HG03060 (cell line): Measurements from ENCODE around the gene C5orf63.
"Not testable (repeated sequence)": the region's sequence is repeated elsewhere in the genome, so short reads cannot be mapped to it uniquely, and the experiment has no call there.

Experiments
- ATAC-seq: cut with Tn5 transposase; IDR thresholded peaks from one replicate; pipeline ENCODE4 v1.9.1; 2021; ENCODE audit warnings: low read depth, moderate number of reproducible peaks; ENCODE audit not compliant: unreplicated experiment

Gene C5orf63

DNA sequence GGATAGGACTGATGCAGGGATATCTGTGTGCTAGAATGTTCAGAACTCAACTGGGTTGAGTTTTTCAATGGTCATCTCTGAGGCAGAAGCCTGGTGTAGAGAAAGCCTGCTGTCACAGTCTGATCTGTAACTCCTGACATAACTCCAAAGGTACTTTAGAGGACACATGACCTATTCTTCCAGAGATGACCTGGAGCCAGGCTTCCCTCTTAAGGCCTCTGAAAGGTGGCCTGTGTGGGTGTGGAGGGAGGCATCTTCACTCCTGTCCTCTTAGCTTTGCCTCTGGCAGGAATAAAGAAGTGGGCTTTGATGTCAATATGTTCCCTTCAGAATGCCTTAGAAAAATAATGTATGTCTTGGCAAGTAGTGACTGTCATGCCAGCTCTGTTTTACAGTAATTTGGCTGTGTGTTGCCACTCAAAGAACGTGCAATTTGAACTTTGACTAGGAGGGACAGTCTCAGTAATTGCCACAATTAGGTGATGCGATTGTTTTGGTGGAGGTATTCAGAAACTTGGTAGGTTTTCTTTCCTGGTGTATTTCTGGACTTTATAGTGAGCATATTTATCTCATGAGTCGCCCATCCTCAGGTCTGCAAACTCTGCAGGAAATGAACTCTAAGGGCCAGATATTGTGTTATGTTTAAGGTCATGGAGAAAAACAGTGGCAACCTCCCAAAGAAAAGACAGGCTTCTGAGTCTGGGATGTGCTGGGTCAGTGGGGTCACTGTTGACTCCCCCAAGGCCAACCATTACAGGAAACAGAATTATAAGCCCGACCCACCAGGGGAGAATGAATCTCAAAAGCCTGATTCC lies 3.2 kb upstream of the C5orf63 start:
- ATAC-seq = no peak

GRCh38 chr5:127074466-127074865 lies 1.2 kb upstream of the C5orf63 start:
- ATAC-seq = no peak

GRCh38 chr5:127070243-127070642 lies 3.1 kb downstream of the C5orf63 start:
- ATAC-seq = no peak

GRCh38 chr5:127068493-127069214 lies 4.6 kb downstream of the C5orf63 start:
- no peak for ATAC-seq

DNA sequence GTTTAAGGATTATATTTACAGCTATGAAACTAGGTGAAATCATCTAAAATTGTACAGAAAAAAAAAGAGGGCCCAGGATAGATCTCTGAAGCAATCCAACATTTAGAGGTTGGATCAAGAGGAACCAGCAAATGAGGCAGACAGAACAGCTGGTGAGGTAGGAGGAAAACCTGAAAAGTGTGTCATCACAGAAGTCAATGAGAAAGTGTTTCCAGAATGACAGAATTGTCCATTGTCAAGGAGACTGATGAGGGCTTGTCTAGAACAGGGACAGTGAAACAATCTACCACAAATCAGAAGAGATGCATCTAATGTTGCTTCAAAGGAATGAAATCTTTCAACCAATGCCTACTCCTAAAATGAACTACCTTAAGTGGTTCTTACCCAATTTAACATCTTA lies 6.6 kb downstream of the C5orf63 start:
- ATAC-seq = no peak

DNA sequence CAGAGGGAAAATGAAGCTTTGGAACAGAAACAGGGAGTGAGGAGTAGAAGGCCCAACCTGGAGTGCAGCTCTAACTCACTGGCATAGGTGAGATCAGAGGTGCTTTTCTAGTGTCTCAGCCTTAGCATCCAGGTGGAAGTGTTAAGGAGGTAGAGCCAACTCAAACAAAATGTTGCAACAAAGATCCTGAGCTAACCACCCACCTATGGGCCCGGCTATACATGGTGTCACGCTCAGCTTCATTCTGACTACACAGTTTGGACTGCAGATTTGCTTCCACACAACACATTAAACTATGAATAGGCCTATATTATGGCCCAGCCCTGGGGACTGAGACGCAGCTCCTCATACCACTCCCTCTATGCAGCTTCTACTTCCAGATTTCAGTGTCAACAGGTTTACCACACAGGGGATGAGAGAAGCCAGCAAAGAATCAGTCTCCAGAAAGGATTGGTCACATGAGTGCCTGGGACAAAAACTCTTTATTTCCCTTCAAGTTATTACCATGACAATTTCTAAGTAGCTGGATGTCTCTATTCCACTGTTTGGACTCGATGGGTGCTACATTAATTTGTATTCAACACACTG lies 9.0 kb downstream of the C5orf63 start:
- no peak for ATAC-seq

GRCh38 chr5:127063257-127063913 lies 9.9 kb downstream of the C5orf63 start:
- no peak for ATAC-seq

DNA sequence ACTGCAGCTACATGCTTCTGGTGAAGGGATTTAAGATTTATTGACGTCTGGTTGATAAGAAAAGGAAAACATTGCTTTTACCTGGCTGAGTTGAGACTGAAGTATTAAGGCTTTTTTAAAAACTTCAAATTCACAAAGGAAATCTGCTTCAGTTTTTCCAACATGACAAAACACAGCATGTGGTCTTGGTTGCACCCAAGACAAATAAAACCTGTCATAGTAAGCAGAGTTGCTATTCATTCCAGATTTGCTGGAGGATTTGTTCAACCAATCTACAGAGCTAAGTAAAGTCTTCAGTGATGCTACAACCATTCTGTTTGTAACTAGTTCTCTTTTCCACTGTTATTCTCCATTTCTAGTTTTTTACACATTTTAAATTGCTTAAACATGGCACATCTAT lies 11.3 kb downstream of the C5orf63 start:
- no peak for ATAC-seq

DNA sequence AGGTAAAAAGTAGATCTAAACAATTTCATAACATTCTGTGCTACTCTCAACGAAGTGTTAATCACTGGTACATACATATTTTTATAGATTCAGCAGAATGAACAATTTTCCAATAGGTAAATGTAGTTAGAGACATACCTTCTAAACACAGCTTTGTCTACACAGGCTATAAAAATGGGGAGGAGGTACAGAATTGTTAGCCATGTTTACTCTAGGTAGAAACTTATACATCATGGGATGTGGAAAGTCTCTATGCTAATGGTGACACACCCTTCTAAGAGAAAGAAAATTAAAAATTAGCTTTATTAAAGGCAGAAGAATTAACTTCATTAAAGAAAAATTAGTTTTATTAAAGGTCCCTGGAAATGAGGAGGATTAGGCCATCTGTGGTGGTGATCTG lies 11.8 kb downstream of the C5orf63 start:
- no peak for ATAC-seq

GRCh38 chr5:127060470-127060985 lies 12.8 kb downstream of the C5orf63 start:
- no peak for ATAC-seq

- no peak for ATAC-seq
Observed at GRCh38 chr5:127056896-127057295, 16.4 kb downstream of the C5orf63 start.

DNA sequence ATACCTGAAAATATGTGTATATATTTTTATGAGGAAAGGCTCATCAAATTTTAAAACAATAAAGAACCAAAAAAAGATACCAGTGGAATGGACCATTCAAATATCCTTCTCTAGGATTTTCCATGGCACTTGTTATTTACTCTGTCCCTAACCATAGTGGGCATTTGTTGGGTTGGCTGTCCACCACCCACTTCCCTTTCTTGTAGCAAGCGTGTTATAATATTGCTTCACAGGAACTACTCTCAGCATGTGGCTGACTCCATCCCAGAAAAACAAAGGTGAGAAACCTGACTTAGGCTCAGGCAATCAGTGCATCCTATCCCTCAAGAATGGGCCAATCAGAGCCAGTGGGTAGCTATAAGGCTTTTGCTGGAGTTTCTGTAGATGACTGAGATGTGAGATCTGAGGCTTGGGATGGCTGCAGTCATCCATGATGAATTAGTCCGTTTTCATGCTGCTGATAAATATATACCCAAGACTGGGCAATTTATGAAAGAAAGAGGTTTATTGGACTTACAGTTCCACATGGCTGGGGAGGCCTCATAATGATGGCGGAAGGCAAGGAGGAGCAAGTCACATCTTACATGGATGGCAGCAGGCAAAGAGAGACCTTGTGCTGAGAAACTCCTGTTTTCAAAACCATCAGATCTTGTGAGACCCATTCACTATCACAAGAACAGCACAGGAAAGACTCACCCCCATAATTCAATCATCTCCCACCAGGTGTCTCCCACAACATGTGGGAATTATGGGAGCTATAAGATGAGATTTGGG lies 17.2 kb downstream of the C5orf63 start:
- ATAC-seq = no peak

DNA sequence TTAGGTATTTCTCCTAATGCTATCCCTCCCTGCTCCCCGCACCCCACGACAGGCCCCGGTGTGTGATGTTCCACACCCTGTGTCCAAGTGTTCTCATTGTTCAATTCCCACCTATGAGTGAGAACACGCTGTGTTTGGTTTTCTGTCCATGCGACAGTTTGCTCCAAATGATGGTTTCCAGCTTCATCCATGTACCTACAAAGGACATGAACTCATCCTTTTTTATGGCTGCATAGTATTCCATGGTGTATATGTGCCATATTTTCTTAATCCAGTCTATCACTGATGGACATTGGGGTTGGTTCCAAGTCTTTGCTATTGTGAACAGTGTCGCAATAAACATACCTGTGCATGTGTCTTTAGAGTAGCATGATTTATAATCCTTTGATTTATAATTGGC lies 19.8 kb downstream of the C5orf63 start:
- ATAC-seq = not testable (repeated sequence)

- ATAC-seq = no peak
Observed at GRCh38 chr5:127053049-127053448, 20.3 kb downstream of the C5orf63 start.

DNA sequence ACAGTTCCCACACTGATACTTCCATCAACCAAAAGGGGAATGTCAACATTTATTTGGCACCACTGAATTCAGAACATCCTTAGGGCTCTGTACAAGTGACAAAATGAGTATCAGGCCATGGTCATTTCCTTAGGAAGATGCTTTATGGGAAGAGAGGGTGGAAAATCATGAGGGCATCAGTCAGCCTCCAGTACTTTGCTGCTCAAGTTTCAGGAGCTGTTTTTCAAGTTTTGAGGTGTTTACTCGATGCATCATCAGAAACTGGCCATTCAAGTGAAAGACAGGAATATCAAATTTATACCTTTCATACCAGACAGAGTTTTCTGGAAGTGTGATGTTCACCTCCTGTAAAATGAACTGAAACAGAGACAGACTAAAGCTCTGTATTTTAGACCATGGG lies 21.7 kb downstream of the C5orf63 start:
- ATAC-seq = no peak

DNA sequence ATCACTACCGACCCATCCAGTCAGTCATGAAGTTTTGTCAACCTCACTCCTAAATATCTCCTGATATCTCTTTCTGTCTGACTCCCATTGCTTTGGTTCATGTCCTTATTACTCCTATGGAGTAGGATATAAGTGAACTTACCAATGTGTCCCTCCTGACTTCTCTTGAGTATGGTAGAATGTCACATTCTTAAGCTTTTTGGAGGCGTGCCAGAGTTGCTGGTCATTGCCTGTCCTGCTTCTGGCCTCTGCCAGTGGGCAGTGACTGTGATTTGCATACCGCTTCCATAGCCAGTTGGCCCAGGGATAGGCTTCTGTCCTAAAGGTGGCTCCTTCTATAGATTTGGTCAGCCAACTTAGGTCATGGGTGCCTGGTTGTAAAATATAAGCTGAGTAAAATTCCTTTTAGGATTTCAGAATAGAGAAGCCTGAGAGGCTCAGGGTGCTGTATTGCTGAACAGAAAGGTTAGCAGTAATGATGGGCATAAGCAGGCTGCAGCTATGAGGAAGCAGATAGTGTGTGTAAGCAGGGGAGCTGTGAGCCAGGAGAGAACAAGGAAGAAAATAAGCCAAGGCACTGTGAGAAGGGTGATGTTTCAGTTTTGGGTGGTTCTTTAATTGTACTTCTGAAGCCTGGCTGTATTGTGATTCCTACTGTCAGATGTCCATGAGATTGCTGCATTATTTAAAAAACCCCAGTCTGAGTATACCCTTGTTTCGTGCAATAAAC lies 26.8 kb downstream of the C5orf63 start:
- no peak for ATAC-seq

- no peak for ATAC-seq
Observed at GRCh38 chr5:127042593-127042992, 30.7 kb downstream of the C5orf63 start.

GRCh38 chr5:127041571-127041970 lies 31.7 kb downstream of the C5orf63 start:
- ATAC-seq = no peak

- no peak for ATAC-seq
Observed at GRCh38 chr5:127040796-127041520, 32.3 kb downstream of the C5orf63 start.
